ENCODE measurements around the gene PRRT1. TPM values are rescaled to one million over a fixed set of nuclear protein-coding genes. Genes with fewer than 3 reads are reported as not detected.
"Not testable (repeated sequence)": the region's sequence is repeated elsewhere in the genome, so short reads cannot be mapped to it uniquely, and the experiment has no call there.

The PRRT1 gene
- 1 to 10 TPM in 3 of 5 donors, under 1 TPM in 2; 0.79 to 2.2 (median 1.1) TPM for polyA plus RNA-seq (ENCODE audit: insufficient read depth in 1 of 5, insufficient read length in 5 of 5, low replicate concordance in 1 of 5)
- long read RNA-seq, donor 1 = 0 reads
- long read RNA-seq, donor 2 = 0 reads
- long read RNA-seq, donor 3, partial matches to known transcripts = 16 of 16 reads
- long read RNA-seq, donor 3, other reads (novel, unspliced or antisense) = 0 of 16 reads
- long read RNA-seq, donor 4 = 0 reads
- long read RNA-seq, donor 5, partial matches to known transcripts = 94 of 94 reads
- long read RNA-seq, donor 5, other reads (novel, unspliced or antisense) = 0 of 94 reads
- long read RNA-seq, donor 6, partial matches to known transcripts = 60 of 62 reads
- long read RNA-seq, donor 6, other reads (novel, unspliced or antisense) = 0 of 62 reads
- long read RNA-seq, donor 7 = 0 reads
- long read RNA-seq, donor 8 = 0 reads

- DNase-seq = no peak
Measured at GRCh38 chr6:32151863-32152768, at the start of gene PRRT1. PRRT1 (minus strand) TSS chr6:32151939; CDS start chr6:32151827, 112 bp downstream.

- DNase-seq = no peak
Measured at GRCh38 chr6:32200711-32201475, 49.2 kb upstream of the PRRT1 start.

GRCh38 chr6:32198866-32199265 is 47.1 kb upstream of the PRRT1 start:
- DNase-seq = no peak

GRCh38 chr6:32198345-32198696 is 46.6 kb upstream of the PRRT1 start:
- DNase-seq = no peak

GRCh38 chr6:32196682-32197616 is 45.2 kb upstream of the PRRT1 start:
- DNase-seq = no peak

GRCh38 chr6:32195902-32196681 is 44.4 kb upstream of the PRRT1 start:
- peak; percentile 92 to 95 for DNase-seq

- peak; percentile 100 for DNase-seq
Measured at GRCh38 chr6:32195652-32195901, 43.8 kb upstream of the PRRT1 start.

GRCh38 chr6:32194825-32195651 is 43.3 kb upstream of the PRRT1 start:
- no peak for DNase-seq

GRCh38 chr6:32194388-32194787 is 42.6 kb upstream of the PRRT1 start:
- no peak for DNase-seq

- not testable (repeated sequence) for DNase-seq
Measured at GRCh38 chr6:32193096-32193495, 41.4 kb upstream of the PRRT1 start.

GRCh38 chr6:32192608-32193039 is 40.9 kb upstream of the PRRT1 start, which contains the start of gene GPSM3:
GPSM3 (minus strand) TSS chr6:32192643; CDS start chr6:32192513, 130 bp downstream.
- DNase-seq = no peak

GRCh38 chr6:32191696-32192607 is 40.2 kb upstream of the PRRT1 start:
- DNase-seq = no peak

- DNase-seq = no peak
Measured at GRCh38 chr6:32190911-32191677, 39.4 kb upstream of the PRRT1 start.

- DNase-seq = peak; percentile 93 to 94
Measured at GRCh38 chr6:32190054-32190851, 38.5 kb upstream of the PRRT1 start, which contains the start of gene PBX2. PBX2 (minus strand) TSS chr6:32190202; CDS start chr6:32189915, 287 bp downstream.

- no peak for DNase-seq
Measured at GRCh38 chr6:32189742-32190053, 38.0 kb upstream of the PRRT1 start.

- DNase-seq = no peak
Measured at GRCh38 chr6:32189069-32189741, 37.5 kb upstream of the PRRT1 start.

All from right lung (tissue), 10 donors.